ENCODE data around the gene ALG13.

- TF ChIP-seq CTCF (IDR thresholded peaks at IDR 0.05; ENCODE audit: control extremely low read depth in 1 of 3, insufficient read depth in 1 of 3, low read depth in 1 of 3, low read length in 3 of 3) = no peak
- no peak for TF ChIP-seq POLR2AphosphoS5 (IDR thresholded peaks at IDR 0.05; ENCODE audit: low read depth, low read length)
- no peak for TF ChIP-seq POLR2A (IDR thresholded peaks at IDR 0.05; ENCODE audit: control extremely low read depth in 1 of 2, low read depth in 2 of 2, low read length in 2 of 2)
- TF ChIP-seq JUN (IDR thresholded peaks at IDR 0.05; ENCODE audit: low read depth, low read length) = no peak
- TF ChIP-seq, protein P1, sequence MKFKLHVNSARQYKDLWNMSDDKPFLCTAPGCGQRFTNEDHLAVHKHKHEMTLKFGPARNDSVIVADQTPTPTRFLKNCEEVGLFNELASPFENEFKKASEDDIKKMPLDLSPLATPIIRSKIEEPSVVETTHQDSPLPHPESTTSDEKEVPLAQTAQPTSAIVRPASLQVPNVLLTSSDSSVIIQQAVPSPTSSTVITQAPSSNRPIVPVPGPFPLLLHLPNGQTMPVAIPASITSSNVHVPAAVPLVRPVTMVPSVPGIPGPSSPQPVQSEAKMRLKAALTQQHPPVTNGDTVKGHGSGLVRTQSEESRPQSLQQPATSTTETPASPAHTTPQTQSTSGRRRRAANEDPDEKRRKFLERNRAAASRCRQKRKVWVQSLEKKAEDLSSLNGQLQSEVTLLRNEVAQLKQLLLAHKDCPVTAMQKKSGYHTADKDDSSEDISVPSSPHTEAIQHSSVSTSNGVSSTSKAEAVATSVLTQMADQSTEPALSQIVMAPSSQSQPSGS (IDR thresholded peaks at IDR 0.05; ENCODE audit: low read length) = no peak
- TF ChIP-seq EGR1 (IDR thresholded peaks at IDR 0.05; ENCODE audit: borderline replicate concordance, low read depth, low read length) = no peak
- no peak for TF ChIP-seq EZH2 (IDR thresholded peaks at IDR 0.05; ENCODE audit: low read depth, low read length, severe bottlenecking)
- no peak for TF ChIP-seq ZNF274 (IDR thresholded peaks at IDR 0.05; ENCODE audit: borderline replicate concordance, extremely low read depth, low read length)
These were observed 103.7 kb downstream of the ALG13 start for GRCh38 chrX:111784667-111785066.
